Mesenchymal stem cell (in vitro differentiated cells and primary cell): ENCODE measurements around the gene CCSER1.
"Not testable (repeated sequence)": the region's sequence is repeated elsewhere in the genome, so short reads cannot be mapped to it uniquely, and the experiment has no call there.

Source experiments
- DNase-seq: peaks from one replicate; pipeline ENCODE4 v3.0.0-alpha.2; 2013
- H2AFZ ChIP-seq: one replicate; pipeline ENCODE4 v1.6.1; 2013; ENCODE audit warnings: low read depth, mild to moderate bottlenecking, control low read depth, inconsistent platforms, low read length, moderate library complexity
- H2AK5ac ChIP-seq: 2 replicates; pipeline ENCODE4 v1.6.1; 2013; ENCODE audit warnings: low read length, moderate library complexity, mild to moderate bottlenecking, inconsistent platforms; ENCODE audit not compliant: severe bottlenecking
- H2BK120ac ChIP-seq: one replicate; pipeline ENCODE4 v1.6.1; 2013; ENCODE audit warnings: low read depth, mild to moderate bottlenecking, inconsistent platforms, low read length, moderate library complexity
- H2BK12ac ChIP-seq, 2 experiments: one replicate each; pipeline ENCODE4 v1.6.1; 2013; ENCODE audit warnings: inconsistent platforms in 2 of 2, low read length in 2 of 2, mild to moderate bottlenecking in 2 of 2, moderate library complexity in 2 of 2, control low read depth in 1 of 2
- H2BK15ac ChIP-seq: one replicate; pipeline ENCODE4 v1.6.1; 2013; ENCODE audit warnings: mild to moderate bottlenecking, low read depth, inconsistent platforms; ENCODE audit not compliant: poor library complexity, severe bottlenecking
- H2BK5ac ChIP-seq: 2 replicates; pipeline ENCODE4 v1.6.1; 2013; ENCODE audit warnings: low read depth, mild to moderate bottlenecking, low read length, control low read depth, inconsistent platforms; ENCODE audit not compliant: poor library complexity, severe bottlenecking
- H3K14ac ChIP-seq, 2 experiments: one replicate each; pipeline ENCODE4 v1.6.1; 2013; ENCODE audit warnings: inconsistent platforms in 2 of 2, low read length in 2 of 2, control low read depth in 1 of 2, mild to moderate bottlenecking in 1 of 2, moderate library complexity in 1 of 2
- H3K18ac ChIP-seq, 2 experiments: one replicate each; pipeline ENCODE4 v1.6.1; 2013; ENCODE audit warnings: inconsistent platforms in 2 of 2, low read length in 2 of 2, control low read depth in 1 of 2, low read depth in 1 of 2, mild to moderate bottlenecking in 1 of 2
- H3K23ac ChIP-seq, 2 experiments: one replicate each; pipeline ENCODE4 v1.6.1; 2013; ENCODE audit warnings: inconsistent platforms in 2 of 2, low read length in 2 of 2, mild to moderate bottlenecking in 2 of 2, moderate library complexity in 2 of 2, control low read depth in 1 of 2
- H3K27ac ChIP-seq: 2 replicates; pipeline ENCODE4 v1.5.1; 2013; ENCODE audit warnings: mild to moderate bottlenecking, moderate library complexity, low read length, control low read depth, inconsistent platforms; ENCODE audit not compliant: poor library complexity, severe bottlenecking
- H3K27me3 ChIP-seq, 2 experiments: 2 replicates each; pipeline versions ENCODE4 v1.6.1 to v1.7.0; 2013; ENCODE audit warnings: low read length in 2 of 2, mild to moderate bottlenecking in 2 of 2, moderate library complexity in 2 of 2, control low read depth in 1 of 2, inconsistent platforms in 1 of 2; ENCODE audit not compliant: control insufficient read depth in 1 of 2, insufficient read depth in 1 of 2
- H3K36me3 ChIP-seq, 2 experiments: 2 replicates each; pipeline versions ENCODE4 v1.6.1 to v1.7.0; 2013; ENCODE audit warnings: low read length in 2 of 2, control low read depth in 1 of 2, inconsistent platforms in 1 of 2, low read depth in 1 of 2, mild to moderate bottlenecking in 1 of 2; ENCODE audit not compliant: insufficient read depth in 2 of 2, control insufficient read depth in 1 of 2
- H3K4ac ChIP-seq, 2 experiments: one replicate each; pipeline ENCODE4 v1.6.1; 2013; ENCODE audit warnings: inconsistent platforms in 2 of 2, low read length in 2 of 2, mild to moderate bottlenecking in 2 of 2, moderate library complexity in 2 of 2, control low read depth in 1 of 2, low read depth in 1 of 2
- H3K4me1 ChIP-seq: 2 replicates; pipeline ENCODE4 v1.6.1; 2013; ENCODE audit warnings: low read depth, low read length, control low read depth; ENCODE audit not compliant: control insufficient read depth, insufficient read depth
- H3K4me2 ChIP-seq: 2 replicates; pipeline ENCODE4 v1.6.1; 2013; ENCODE audit warnings: low read length, mild to moderate bottlenecking, inconsistent platforms; ENCODE audit not compliant: poor library complexity, severe bottlenecking
- H3K4me3 ChIP-seq, 2 experiments: 2 replicates each; pipeline versions ENCODE4 v1.5.1 to v1.7.0; 2013; ENCODE audit warnings: low read length in 2 of 2, mild to moderate bottlenecking in 2 of 2, control low read depth in 1 of 2, low read depth in 1 of 2; ENCODE audit not compliant: insufficient read depth in 1 of 2
- H3K79me1 ChIP-seq: replicated peaks from 2 replicates; pipeline ENCODE4 v1.6.1; 2013; ENCODE audit warnings: mild to moderate bottlenecking, control low read depth, low read length, inconsistent platforms; ENCODE audit not compliant: poor library complexity, severe bottlenecking
- H3K9ac ChIP-seq: 2 replicates; pipeline ENCODE4 v1.7.0; 2013; ENCODE audit warnings: mild to moderate bottlenecking, low read length, moderate library complexity
- H3K9me3 ChIP-seq: 2 replicates; pipeline ENCODE4 v1.7.0; 2013; ENCODE audit warnings: mild to moderate bottlenecking, low read length; ENCODE audit not compliant: control insufficient read depth
- H4K8ac ChIP-seq: one replicate; pipeline ENCODE4 v1.6.1; 2013; ENCODE audit warnings: inconsistent platforms, mild to moderate bottlenecking, low read length, moderate library complexity
- H4K91ac ChIP-seq: one replicate; pipeline ENCODE4 v1.6.1; 2013; ENCODE audit warnings: mild to moderate bottlenecking, low read length, inconsistent platforms
- WGBS: methylation state at CpG from one replicate; pipeline ENCODE4 v1.1.7; 2013; ENCODE audit warnings: mixed read lengths; 5-methylcytosine and 5-hydroxymethylcytosine counted together

CCSER1 gene

GRCh38 chr4:90705501-90705900, 578.3 kb downstream of the CCSER1 start:
- H2AFZ ChIP-seq, H3K14ac ChIP-seq, DNase-seq, H2AK5ac ChIP-seq, H3K27ac ChIP-seq, H3K23ac ChIP-seq, H3K18ac ChIP-seq, H3K4me1 ChIP-seq, H3K27me3 ChIP-seq, H3K79me1 ChIP-seq, H3K4ac ChIP-seq, H3K36me3 ChIP-seq, H3K9me3 ChIP-seq, H4K8ac ChIP-seq, H3K4me3 ChIP-seq, H4K91ac ChIP-seq, H2BK5ac ChIP-seq, H2BK15ac ChIP-seq, H2BK12ac ChIP-seq, H2BK120ac ChIP-seq, H3K4me2 ChIP-seq, H3K9ac ChIP-seq: not testable (repeated sequence)
- 80% methylated on average over 6 of the region's 6 CpGs for WGBS

- Histone ChIP-seq H3K14ac (no peak overlapping the region), H3K18ac (no peak overlapping the region), H2BK5ac (no peak overlapping the region), H3K4me2 (no peak overlapping the region), H2BK15ac (no peak overlapping the region), H4K91ac (no peak overlapping the region), H2BK120ac (no peak overlapping the region), H3K9ac (no peak overlapping the region), H3K4ac (no peak overlapping the region), H3K79me1 (no peaks in the 10 kb centered on the region), H3K4me1 (no peaks in the 10 kb centered on the region), H3K9me3 (no peaks in the 10 kb centered on the region), H2AFZ (no peak overlapping the region), H4K8ac (no peak overlapping the region), H3K36me3 (no peaks in the 10 kb centered on the region), H3K27me3 (no peaks in the 10 kb centered on the region), H2AK5ac (no peak overlapping the region), H2BK12ac (no peak overlapping the region), H3K27ac (no peak overlapping the region), H3K4me3 (no peak overlapping the region), H3K23ac (no peak overlapping the region)
- no peak for DNase-seq
- no CpG with 5 or more reads among the region's 1 CpG for WGBS
These were observed 588.0 kb downstream of the CCSER1 start for GRCh38 chr4:90715242-90715641.

- Histone ChIP-seq H3K79me1 (no peaks in the 10 kb centered on the region), H3K9me3 (no peaks in the 10 kb centered on the region), H3K4me2 (no peak overlapping the region), H3K4me1 (no peaks in the 10 kb centered on the region), H2BK15ac (no peak overlapping the region), H2AFZ (no peak overlapping the region), H2BK5ac (no peak overlapping the region), H3K4me3 (no peak overlapping the region), H3K36me3 (no peaks in the 10 kb centered on the region), H3K23ac (no peak overlapping the region), H4K8ac (no peak overlapping the region), H2BK120ac (no peak overlapping the region), H3K9ac (no peak overlapping the region), H3K4ac (no peak overlapping the region), H3K14ac (no peak overlapping the region), H3K27me3 (no peaks in the 10 kb centered on the region), H3K18ac (no peak overlapping the region), H2BK12ac (no peak overlapping the region), H3K27ac (peak overlapping the region; percentile 34), H2AK5ac (no peak overlapping the region), H4K91ac (no peak overlapping the region)
- 97% methylated on average over 10 of the region's 10 CpGs for WGBS
- DNase-seq, result no peak
These were observed 591.7 kb downstream of the CCSER1 start for GRCh38 chr4:90718931-90719330.

GRCh38 chr4:90727938-90728337, 600.7 kb downstream of the CCSER1 start:
- H3K4me3 ChIP-seq, result no peak overlapping the region
- H3K9ac ChIP-seq, result no peak overlapping the region
- peaks cover 2% of the 10 kb centered on the region for H3K4me1 ChIP-seq
- no peak overlapping the region for H2AFZ ChIP-seq
- no peak for DNase-seq
- H3K4ac ChIP-seq, result no peak overlapping the region
- H2BK12ac ChIP-seq, result no peak overlapping the region
- H3K18ac ChIP-seq, result peak overlapping the region in 1 of 2 experiments; percentile 34
- H3K4me2 ChIP-seq, result no peak overlapping the region
- no peak overlapping the region for H2BK15ac ChIP-seq
- no peaks in the 10 kb centered on the region for H3K79me1 ChIP-seq
- H4K8ac ChIP-seq, result peak overlapping the region; percentile 41
- H3K27me3 ChIP-seq, result no peaks in the 10 kb centered on the region
- no peak overlapping the region for H2BK120ac ChIP-seq
- H3K14ac ChIP-seq, result no peak overlapping the region
- H3K9me3 ChIP-seq, result no peaks in the 10 kb centered on the region
- H2BK5ac ChIP-seq, result no peak overlapping the region
- H3K36me3 ChIP-seq, result no peaks in the 10 kb centered on the region
- H3K27ac ChIP-seq, result peak overlapping the region; percentile 33
- no peak overlapping the region for H2AK5ac ChIP-seq
- H4K91ac ChIP-seq, result no peak overlapping the region
- no peak overlapping the region for H3K23ac ChIP-seq
